HFF-Myc (cell line): Measurements from ENCODE around the gene CADM2.

ENCODE experiments used
- DNase-seq: peaks from one replicate; pipeline ENCODE4 v3.0.0-alpha.2; 2011; ENCODE audit warnings: low read depth; ENCODE audit errors: extremely low read depth
- H3K4me3 ChIP-seq: replicated peaks from 2 replicates; pipeline ENCODE4 v1.5.1; 2011; ENCODE audit warnings: low read depth, mild to moderate bottlenecking, control low read depth, low read length
- TF ChIP-seq, protein P1 (sequence below): IDR thresholded peaks from 2 replicates; pipeline ENCODE4 v1.5.1; 2012; ENCODE audit warnings: mild to moderate bottlenecking, low read depth, low read length, control low read depth; ENCODE audit errors: missing control alignments

The CADM2 gene

DNA sequence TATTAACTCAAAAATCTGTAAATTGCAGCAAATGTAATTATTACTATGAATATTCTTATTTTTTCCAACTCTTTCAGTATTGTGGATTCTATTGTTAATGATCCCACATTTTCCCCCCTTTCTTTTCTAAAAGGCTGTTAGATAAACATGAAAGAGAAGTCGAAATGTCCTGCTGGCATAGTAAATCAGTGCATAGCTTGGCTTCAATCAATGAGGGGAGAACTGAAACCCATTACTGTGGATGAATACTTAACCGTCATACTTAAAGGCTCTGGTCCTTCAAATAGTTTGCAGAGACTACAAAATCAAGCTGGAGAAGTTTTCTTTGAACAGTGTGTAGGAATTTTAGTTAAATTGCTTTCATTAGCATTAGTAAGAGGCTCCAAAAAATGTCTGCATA lies 667.9 kb downstream of the CADM2 start:
- no peak overlapping the region for H3K4me3 ChIP-seq
- no peak for DNase-seq
- TF ChIP-seq, protein P1, sequence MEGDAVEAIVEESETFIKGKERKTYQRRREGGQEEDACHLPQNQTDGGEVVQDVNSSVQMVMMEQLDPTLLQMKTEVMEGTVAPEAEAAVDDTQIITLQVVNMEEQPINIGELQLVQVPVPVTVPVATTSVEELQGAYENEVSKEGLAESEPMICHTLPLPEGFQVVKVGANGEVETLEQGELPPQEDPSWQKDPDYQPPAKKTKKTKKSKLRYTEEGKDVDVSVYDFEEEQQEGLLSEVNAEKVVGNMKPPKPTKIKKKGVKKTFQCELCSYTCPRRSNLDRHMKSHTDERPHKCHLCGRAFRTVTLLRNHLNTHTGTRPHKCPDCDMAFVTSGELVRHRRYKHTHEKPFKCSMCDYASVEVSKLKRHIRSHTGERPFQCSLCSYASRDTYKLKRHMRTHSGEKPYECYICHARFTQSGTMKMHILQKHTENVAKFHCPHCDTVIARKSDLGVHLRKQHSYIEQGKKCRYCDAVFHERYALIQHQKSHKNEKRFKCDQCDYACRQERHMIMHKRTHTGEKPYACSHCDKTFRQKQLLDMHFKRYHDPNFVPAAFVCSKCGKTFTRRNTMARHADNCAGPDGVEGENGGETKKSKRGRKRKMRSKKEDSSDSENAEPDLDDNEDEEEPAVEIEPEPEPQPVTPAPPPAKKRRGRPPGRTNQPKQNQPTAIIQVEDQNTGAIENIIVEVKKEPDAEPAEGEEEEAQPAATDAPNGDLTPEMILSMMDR, result no peak

DNA sequence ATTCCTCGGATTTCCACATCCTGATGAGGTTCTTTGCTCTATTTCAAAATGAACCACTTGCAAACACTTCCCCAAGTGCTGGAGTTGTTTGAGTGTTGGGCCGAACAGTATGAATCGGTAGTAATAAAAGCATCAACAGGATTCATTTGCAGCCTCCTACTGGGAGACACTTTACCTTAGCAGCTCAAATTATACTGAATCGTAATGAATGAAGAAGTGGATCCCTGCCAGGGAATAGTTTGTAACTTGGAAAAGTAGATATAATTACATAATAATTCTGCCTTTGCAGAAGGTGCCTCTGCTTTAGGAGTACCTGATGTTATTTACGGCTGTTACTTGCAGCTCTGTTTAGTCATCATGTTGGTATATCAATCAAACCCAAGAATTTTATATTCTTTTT lies 669.1 kb downstream of the CADM2 start:
- H3K4me3 ChIP-seq, result no peak overlapping the region
- no peak for DNase-seq
- TF ChIP-seq, protein P1, result no peak

DNA sequence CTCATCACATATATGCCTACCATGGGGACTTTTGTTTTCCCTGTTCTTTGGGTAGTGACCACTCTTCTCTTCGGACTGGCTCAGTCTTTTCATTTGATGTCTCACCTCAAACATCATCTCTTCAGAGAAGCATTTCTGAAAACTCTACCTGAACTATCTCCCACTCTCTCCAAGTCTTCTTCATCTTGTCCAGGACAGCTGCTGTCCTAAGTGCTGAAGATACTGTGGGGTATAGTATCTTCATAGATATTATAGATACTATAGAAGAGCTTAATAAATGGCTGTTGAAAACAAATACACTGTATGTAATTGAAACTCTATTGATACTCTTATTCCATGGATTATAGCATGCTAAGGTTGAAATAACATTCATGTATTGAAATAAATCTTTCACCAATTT lies 672.3 kb downstream of the CADM2 start:
- H3K4me3 ChIP-seq, result no peak overlapping the region
- DNase-seq, result no peak
- TF ChIP-seq, protein P1, result no peak

DNA sequence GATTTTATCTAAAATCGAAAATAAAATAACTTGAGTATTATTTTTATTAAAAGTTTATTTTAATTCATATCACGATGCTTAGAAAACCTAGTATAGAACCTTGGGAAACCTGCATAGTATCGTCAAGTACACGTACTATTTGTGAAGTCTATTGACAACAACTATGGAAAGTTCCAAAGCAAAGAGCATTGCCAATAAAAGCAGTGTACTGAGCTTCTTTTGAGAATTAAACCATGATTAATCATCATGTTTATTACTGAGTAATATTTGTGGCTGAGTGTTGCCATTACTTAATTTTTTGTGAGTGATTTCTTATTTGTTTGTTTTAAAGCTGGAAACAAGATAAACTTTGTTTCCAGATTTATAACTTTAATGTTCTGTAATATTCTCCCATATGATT lies 674.1 kb downstream of the CADM2 start:
- TF ChIP-seq, protein P1, result no peak
- DNase-seq, result no peak
- no peak overlapping the region for H3K4me3 ChIP-seq

DNA sequence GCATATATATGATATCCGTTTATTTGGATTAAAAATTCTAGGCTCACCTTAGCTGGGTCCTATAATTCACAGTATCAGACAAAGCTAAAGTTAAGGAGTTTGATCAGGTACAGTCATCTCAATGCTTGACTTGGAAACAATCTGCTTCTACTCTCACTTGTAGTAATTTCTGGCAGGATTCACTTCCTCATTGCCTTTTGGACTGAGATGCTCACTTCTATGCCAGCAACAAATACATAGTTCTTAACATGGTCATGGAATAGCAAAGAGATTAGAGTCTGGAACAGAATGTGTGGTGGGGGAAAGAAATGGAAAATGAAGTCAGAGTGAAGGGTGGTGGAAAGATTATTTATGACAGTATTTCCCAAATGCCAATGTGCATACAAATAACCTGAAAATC lies 693.6 kb downstream of the CADM2 start:
- TF ChIP-seq, protein P1, result no peak
- no peak for DNase-seq
- H3K4me3 ChIP-seq, result no peak overlapping the region

DNA sequence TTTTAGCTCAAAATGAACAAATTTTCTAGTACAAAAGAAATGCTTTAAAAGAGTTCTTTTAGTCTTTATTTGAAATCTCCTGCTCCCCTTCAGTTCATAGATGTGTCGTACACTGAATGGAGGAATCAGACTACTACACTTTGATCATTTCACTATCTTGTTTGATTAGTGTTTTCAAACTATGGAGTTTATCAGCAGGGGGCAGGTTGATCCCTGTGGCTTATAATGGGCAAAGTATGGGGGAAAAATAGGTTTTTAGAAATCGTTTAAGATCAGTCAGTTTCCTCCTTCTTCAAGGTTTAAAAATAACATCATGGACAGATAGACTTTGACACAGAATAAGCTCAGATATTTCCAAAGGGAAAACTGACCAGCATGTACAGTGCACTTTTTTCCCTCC lies 701.7 kb downstream of the CADM2 start:
- H3K4me3 ChIP-seq, result no peak overlapping the region
- TF ChIP-seq, protein P1, result no peak
- no peak for DNase-seq

DNA sequence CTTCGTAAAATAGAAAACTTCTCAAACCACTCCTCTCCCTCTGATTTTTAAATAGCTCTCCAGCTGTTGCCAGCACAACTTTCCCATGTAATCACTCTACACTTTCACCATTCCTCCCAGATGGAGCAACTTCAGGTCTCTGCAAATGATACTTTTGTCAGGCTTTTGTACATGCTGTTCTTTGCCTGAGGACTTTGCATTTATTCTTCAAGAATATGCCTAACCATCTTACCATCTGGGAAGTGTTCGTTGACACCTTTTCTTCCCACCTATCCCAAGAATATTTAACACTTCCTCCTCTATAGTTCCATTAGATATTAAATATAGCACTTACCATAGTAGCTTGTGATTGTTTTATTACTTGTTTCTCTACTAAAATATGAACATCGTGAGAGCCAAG lies 703.7 kb downstream of the CADM2 start:
- no peak for DNase-seq
- TF ChIP-seq, protein P1, result no peak
- no peak overlapping the region for H3K4me3 ChIP-seq
